ENCODE results near the gene BARD1.

GRCh38 chr2:214715025-214715424 is 94.5 kb downstream of the BARD1 start:
- TF ChIP-seq EZH2 (IDR thresholded peaks at IDR 0.05; ENCODE audit: borderline replicate concordance) (no peak), CTCF (IDR thresholded peaks at IDR 0.05; ENCODE audit: poor library complexity) (no peak)

All from hepatocyte (in vitro differentiated cells).